MM.1S (cell line): Measurements from ENCODE around the gene DGCR6L.
"Not testable (repeated sequence)": the region's sequence is repeated elsewhere in the genome, so short reads cannot be mapped to it uniquely, and the experiment has no call there.

ENCODE experiments used
- EZH2 ChIP-seq: fragments of 300-600 bp; sonication (generic); optimal IDR thresholded peaks from 2 replicates; pipeline ENCODE3; 2017; ENCODE audit warnings: low read depth, mild to moderate bottlenecking, antibody characterized with exemption, low read length, mixed read lengths
- TF ChIP-seq, protein P1 (sequence below): fragments of 300-600 bp; sonication (generic); IDR thresholded peaks from 2 replicates; pipeline ENCODE4 v1.5.1; 2016; ENCODE audit warnings: antibody characterized with exemption, low read length, mixed read lengths

DNA sequence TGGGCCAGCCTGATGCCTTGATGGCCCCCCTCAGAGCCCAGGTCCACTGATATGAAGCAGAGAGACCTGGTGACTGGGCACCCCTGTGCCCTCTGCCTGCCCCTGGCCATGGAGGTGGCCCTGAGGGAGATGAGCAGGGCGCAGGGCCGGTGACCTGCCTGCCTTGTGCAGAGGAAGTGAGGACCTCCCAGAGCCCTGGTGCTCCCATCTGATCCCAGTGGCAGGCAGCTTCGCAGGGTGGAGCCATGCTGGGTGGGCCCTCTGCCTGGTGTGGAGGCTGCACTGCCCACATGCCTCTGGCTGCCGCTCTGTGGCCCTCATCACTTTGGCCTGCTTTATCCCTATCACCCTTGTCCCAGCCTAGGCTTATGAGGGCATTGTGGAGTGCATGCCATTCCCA, 50.7 kb downstream of the DGCR6L start:
- TF ChIP-seq EZH2, result not testable (repeated sequence)
- TF ChIP-seq, protein P1, sequence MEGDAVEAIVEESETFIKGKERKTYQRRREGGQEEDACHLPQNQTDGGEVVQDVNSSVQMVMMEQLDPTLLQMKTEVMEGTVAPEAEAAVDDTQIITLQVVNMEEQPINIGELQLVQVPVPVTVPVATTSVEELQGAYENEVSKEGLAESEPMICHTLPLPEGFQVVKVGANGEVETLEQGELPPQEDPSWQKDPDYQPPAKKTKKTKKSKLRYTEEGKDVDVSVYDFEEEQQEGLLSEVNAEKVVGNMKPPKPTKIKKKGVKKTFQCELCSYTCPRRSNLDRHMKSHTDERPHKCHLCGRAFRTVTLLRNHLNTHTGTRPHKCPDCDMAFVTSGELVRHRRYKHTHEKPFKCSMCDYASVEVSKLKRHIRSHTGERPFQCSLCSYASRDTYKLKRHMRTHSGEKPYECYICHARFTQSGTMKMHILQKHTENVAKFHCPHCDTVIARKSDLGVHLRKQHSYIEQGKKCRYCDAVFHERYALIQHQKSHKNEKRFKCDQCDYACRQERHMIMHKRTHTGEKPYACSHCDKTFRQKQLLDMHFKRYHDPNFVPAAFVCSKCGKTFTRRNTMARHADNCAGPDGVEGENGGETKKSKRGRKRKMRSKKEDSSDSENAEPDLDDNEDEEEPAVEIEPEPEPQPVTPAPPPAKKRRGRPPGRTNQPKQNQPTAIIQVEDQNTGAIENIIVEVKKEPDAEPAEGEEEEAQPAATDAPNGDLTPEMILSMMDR, result not testable (repeated sequence)
